Measurements from ENCODE around the gene PRDM16. TPM values are rescaled to one million over a fixed set of nuclear protein-coding genes. Genes with fewer than 3 reads are reported as not detected.

Gene PRDM16
- total and polyA plus RNA-seq, 2 experiments from 2014 or later: 0.14 to 0.16 TPM

DNA sequence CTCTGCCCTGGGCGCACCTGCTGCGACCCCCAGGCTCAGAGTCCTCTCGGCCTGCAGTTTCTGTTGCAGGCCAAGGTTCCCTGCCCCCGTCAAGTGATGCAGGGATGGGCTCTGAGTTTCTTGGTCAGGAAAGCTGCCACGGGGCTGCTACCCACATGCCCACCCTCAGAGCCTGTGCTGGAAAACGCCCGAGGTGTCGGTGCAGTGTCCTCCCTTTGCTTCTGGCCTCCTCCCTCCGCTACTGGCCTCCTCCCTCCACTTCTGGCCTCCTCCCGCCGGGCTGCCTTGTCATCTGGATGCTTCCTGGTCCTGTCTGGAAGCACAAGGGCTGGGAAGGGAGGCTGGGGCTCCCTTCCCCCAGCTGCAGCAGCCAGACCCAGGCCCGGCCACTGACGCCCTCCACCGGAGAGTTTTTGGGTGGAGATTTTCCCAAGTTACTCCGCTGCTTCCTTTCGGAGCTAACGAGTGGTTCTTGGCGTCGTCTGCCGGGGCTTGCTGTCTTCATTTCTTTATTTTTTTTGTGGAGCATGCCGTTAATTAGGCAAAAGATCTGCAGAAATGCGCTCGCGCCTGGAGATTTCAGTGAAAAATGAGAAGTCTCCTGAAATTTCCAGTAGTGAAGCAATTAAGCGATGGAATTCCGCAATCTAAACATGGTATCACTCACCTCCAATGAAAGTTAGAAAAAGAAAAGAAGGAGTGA, 17.4 kb downstream of the PRDM16 start:
- Mint-ChIP-seq H3K27ac (no peak overlapping the region), H3K9me3 (peaks cover 4% of the 10 kb centered on the region; the same call in 1 of the 3 replicates), H3K27me3 (ENCODE audit: insufficient read depth, low read depth, poor library complexity) (peaks cover 1% of the 10 kb centered on the region), H3K4me3 (no peak overlapping the region), H3K4me1 (peaks cover 3% of the 10 kb centered on the region; the same call in 1 of the 3 replicates), H3K36me3 (ENCODE audit: low read depth) (no peaks in the 10 kb centered on the region)
- Histone ChIP-seq H2AFZ (no peak overlapping the region), H3K79me2 (replicated peaks; ENCODE audit: insufficient read depth) (no peaks in the 10 kb centered on the region), H3F3A (replicated peaks; ENCODE audit: low read depth) (no peaks in the 10 kb centered on the region), H3K9me2 (ENCODE audit: insufficient read depth) (no peaks in the 10 kb centered on the region), H3K27ac (ENCODE audit: low read depth) (no peak overlapping the region), H3K4me2 (no peak overlapping the region), H3K36me3 (ENCODE audit: insufficient read depth) (no peaks in the 10 kb centered on the region), H3K4me3 (no peak overlapping the region), H3K27me3 (ENCODE audit: insufficient read depth) (no peaks in the 10 kb centered on the region), H3K4me1 (ENCODE audit: insufficient read depth) (no peaks in the 10 kb centered on the region), H4K20me1 (replicated peaks; ENCODE audit: insufficient read depth) (no peaks in the 10 kb centered on the region)
- DNase-seq (ENCODE audit: low spot score) (no peak), ATAC-seq (no peak)
- TF ChIP-seq ZNF114 (CRISPR knock-in tag; IDR thresholded peaks at IDR 0.05) (no peak), STAT1 (IDR thresholded peaks at IDR 0.05; ENCODE audit: unreplicated experiment) (no peak), POLR2AphosphoS5 (IDR thresholded peaks at IDR 0.05; ENCODE audit: low read depth) (no peak), EZH2phosphoT487 (IDR thresholded peaks at IDR 0.05; ENCODE audit: unreplicated experiment) (no peak), CREB1 (CRISPR knock-in tag; IDR thresholded peaks at IDR 0.05; ENCODE audit: low read depth) (no peak), JUNB (IDR thresholded peaks at IDR 0.05; ENCODE audit: unreplicated experiment) (no peak), NANOG (IDR thresholded peaks at IDR 0.05; ENCODE audit: borderline replicate concordance) (no peak), EZH2 (IDR thresholded peaks at IDR 0.05; ENCODE audit: low read depth, unreplicated experiment) (no peak)
- TF ChIP-seq, protein P1, sequence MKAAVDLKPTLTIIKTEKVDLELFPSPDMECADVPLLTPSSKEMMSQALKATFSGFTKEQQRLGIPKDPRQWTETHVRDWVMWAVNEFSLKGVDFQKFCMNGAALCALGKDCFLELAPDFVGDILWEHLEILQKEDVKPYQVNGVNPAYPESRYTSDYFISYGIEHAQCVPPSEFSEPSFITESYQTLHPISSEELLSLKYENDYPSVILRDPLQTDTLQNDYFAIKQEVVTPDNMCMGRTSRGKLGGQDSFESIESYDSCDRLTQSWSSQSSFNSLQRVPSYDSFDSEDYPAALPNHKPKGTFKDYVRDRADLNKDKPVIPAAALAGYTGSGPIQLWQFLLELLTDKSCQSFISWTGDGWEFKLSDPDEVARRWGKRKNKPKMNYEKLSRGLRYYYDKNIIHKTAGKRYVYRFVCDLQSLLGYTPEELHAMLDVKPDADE (IDR thresholded peaks at IDR 0.05): no peak
- TF ChIP-seq, protein P2, sequence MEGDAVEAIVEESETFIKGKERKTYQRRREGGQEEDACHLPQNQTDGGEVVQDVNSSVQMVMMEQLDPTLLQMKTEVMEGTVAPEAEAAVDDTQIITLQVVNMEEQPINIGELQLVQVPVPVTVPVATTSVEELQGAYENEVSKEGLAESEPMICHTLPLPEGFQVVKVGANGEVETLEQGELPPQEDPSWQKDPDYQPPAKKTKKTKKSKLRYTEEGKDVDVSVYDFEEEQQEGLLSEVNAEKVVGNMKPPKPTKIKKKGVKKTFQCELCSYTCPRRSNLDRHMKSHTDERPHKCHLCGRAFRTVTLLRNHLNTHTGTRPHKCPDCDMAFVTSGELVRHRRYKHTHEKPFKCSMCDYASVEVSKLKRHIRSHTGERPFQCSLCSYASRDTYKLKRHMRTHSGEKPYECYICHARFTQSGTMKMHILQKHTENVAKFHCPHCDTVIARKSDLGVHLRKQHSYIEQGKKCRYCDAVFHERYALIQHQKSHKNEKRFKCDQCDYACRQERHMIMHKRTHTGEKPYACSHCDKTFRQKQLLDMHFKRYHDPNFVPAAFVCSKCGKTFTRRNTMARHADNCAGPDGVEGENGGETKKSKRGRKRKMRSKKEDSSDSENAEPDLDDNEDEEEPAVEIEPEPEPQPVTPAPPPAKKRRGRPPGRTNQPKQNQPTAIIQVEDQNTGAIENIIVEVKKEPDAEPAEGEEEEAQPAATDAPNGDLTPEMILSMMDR (conservative IDR thresholded peaks at IDR 0.05; ENCODE audit: low read depth in 2 of 2): no peak
- TF ChIP-seq, protein P3, sequence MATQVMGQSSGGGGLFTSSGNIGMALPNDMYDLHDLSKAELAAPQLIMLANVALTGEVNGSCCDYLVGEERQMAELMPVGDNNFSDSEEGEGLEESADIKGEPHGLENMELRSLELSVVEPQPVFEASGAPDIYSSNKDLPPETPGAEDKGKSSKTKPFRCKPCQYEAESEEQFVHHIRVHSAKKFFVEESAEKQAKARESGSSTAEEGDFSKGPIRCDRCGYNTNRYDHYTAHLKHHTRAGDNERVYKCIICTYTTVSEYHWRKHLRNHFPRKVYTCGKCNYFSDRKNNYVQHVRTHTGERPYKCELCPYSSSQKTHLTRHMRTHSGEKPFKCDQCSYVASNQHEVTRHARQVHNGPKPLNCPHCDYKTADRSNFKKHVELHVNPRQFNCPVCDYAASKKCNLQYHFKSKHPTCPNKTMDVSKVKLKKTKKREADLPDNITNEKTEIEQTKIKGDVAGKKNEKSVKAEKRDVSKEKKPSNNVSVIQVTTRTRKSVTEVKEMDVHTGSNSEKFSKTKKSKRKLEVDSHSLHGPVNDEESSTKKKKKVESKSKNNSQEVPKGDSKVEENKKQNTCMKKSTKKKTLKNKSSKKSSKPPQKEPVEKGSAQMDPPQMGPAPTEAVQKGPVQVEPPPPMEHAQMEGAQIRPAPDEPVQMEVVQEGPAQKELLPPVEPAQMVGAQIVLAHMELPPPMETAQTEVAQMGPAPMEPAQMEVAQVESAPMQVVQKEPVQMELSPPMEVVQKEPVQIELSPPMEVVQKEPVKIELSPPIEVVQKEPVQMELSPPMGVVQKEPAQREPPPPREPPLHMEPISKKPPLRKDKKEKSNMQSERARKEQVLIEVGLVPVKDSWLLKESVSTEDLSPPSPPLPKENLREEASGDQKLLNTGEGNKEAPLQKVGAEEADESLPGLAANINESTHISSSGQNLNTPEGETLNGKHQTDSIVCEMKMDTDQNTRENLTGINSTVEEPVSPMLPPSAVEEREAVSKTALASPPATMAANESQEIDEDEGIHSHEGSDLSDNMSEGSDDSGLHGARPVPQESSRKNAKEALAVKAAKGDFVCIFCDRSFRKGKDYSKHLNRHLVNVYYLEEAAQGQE (IDR thresholded peaks at IDR 0.05; ENCODE audit: unreplicated experiment): no peak

All from GM23338 (cell line).